B cell (primary cell): ENCODE measurements around the gene SEC14L1.

Experiments used
- EZH2 ChIP-seq: IDR thresholded peaks from 2 replicates; pipeline ENCODE4 v1.6.1; 2012; ENCODE audit warnings: borderline replicate concordance, low read depth, mild to moderate bottlenecking, moderate library complexity, low read length; ENCODE audit not compliant: insufficient read depth, poor library complexity, severe bottlenecking
- TF ChIP-seq, protein P1 (sequence below): fragments of 200-600 bp; IDR thresholded peaks from one replicate; pipeline ENCODE4 v1.8.0; 2022; ENCODE audit warnings: antibody characterized with exemption, mild to moderate bottlenecking

DNA sequence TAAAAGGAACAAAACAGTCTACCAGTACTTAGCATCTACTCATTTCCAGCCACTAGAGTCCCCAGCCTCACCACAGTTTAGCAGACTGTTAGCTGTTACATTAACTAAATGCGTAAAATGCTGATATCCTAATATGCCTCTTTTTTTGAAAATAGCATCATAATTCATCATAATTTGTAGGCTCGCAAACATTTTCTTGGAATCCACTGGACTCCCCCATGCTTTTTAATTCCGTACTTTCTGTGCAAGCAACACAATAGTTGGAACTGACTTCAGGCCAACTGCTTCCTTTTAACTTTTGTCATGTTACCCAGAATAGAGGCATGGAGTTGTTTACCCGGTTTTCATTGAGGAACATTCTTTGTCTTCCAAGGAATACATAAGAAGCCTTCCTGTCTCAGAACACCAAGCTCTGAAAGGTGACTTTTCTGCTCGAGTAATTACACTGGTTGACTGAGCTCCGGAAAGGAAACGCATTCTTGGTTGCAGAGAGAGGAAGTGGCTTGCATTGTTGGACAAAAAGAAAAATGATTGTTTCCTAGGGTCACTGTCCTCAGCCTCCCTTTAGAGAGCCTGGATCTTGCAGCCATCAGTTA is 30.9 kb upstream of the SEC14L1 start:
- TF ChIP-seq, protein P1, sequence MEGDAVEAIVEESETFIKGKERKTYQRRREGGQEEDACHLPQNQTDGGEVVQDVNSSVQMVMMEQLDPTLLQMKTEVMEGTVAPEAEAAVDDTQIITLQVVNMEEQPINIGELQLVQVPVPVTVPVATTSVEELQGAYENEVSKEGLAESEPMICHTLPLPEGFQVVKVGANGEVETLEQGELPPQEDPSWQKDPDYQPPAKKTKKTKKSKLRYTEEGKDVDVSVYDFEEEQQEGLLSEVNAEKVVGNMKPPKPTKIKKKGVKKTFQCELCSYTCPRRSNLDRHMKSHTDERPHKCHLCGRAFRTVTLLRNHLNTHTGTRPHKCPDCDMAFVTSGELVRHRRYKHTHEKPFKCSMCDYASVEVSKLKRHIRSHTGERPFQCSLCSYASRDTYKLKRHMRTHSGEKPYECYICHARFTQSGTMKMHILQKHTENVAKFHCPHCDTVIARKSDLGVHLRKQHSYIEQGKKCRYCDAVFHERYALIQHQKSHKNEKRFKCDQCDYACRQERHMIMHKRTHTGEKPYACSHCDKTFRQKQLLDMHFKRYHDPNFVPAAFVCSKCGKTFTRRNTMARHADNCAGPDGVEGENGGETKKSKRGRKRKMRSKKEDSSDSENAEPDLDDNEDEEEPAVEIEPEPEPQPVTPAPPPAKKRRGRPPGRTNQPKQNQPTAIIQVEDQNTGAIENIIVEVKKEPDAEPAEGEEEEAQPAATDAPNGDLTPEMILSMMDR = no peak
- TF ChIP-seq EZH2 = no peak
